CD4-positive, alpha-beta T cell (primary cell): ENCODE measurements around the gene ELAVL1. TPM values are rescaled to one million over a fixed set of nuclear protein-coding genes. Genes with fewer than 3 reads are reported as not detected.

Source experiments
- ATAC-seq: fragments of 200-7000 bp; cut with Tn5 transposase; one replicate; pipeline ENCODE4 v1.10.0; 2022; ENCODE audit warnings: mild to moderate bottlenecking; ENCODE audit not compliant: poor library complexity
- CTCF ChIA-PET: fragments of 350-600 bp; sonication (Branson Sonifier 250); formaldehyde crosslinking; loops from one replicate; lab custom pipeline; 2021; ENCODE audit warnings: antibody characterized with exemption, inconsistent platforms; lab: Charles Lee
- POLR2A ChIA-PET: fragments of 350-600 bp; sonication (Branson Sonifier 250); formaldehyde crosslinking; loops from one replicate; lab custom pipeline; 2021; ENCODE audit warnings: antibody characterized with exemption, inconsistent platforms; lab: Charles Lee
- DNase-seq, 14 experiments: peaks; one replicate each; pipeline ENCODE4 v3.0.0-alpha.2; 2013 to 2020; ENCODE audit warnings: mixed read lengths in 2 of 14
- H3K27ac ChIP-seq, 2 donors: one replicate each; pipeline versions ENCODE4 v1.5.1 to v1.7.0; 2013; ENCODE audit warnings: low read length in 2 of 2, low read depth in 1 of 2, mild to moderate bottlenecking in 1 of 2
- H3K27me3 ChIP-seq, 2 experiments: 1 replicate in 1 of 2; 2 replicates in 1 of 2; pipeline versions ENCODE4 v1.6.1 to v1.7.0; 2013; ENCODE audit warnings: low read length in 2 of 2, control low read depth in 1 of 2, mild to moderate bottlenecking in 1 of 2, moderate library complexity in 1 of 2; ENCODE audit not compliant: insufficient read depth in 2 of 2, control insufficient read depth in 1 of 2
- H3K36me3 ChIP-seq: one replicate; pipeline ENCODE4 v1.6.1; 2013; ENCODE audit warnings: low read length, control low read depth; ENCODE audit not compliant: insufficient read depth
- H3K4me1 ChIP-seq: one replicate; pipeline ENCODE4 v1.6.1; 2013; ENCODE audit warnings: low read length, control low read depth; ENCODE audit not compliant: insufficient read depth
- H3K4me3 ChIP-seq: one replicate; pipeline ENCODE4 v1.5.1; 2013; ENCODE audit warnings: mild to moderate bottlenecking, low read length, moderate library complexity
- H3K9me3 ChIP-seq, 2 experiments: 1 replicate in 1 of 2; 2 replicates in 1 of 2; pipeline versions ENCODE4 v1.6.1 to v1.7.0; 2013; ENCODE audit warnings: low read length in 2 of 2, mild to moderate bottlenecking in 2 of 2, control low read depth in 1 of 2, moderate library complexity in 1 of 2; ENCODE audit not compliant: control insufficient read depth in 1 of 2, insufficient read depth in 1 of 2
- H3K27ac Mint-ChIP-seq: one replicate; pipeline ENCODE4 v1.8.0; 2020; ENCODE audit warnings: mixed read lengths
- H3K27me3 Mint-ChIP-seq: one replicate; pipeline ENCODE4 v1.8.0; 2021; ENCODE audit warnings: mixed read lengths
- H3K36me3 Mint-ChIP-seq: one replicate; pipeline ENCODE4 v1.8.0; 2021; ENCODE audit warnings: low read depth, mixed read lengths
- H3K4me1 Mint-ChIP-seq: one replicate; pipeline ENCODE4 v1.8.0; 2021; ENCODE audit warnings: low read depth, mixed read lengths
- H3K4me3 Mint-ChIP-seq: one replicate; pipeline ENCODE4 v1.8.0; 2020; ENCODE audit warnings: mild to moderate bottlenecking, mixed read lengths
- H3K9me3 Mint-ChIP-seq: one replicate; pipeline ENCODE4 v1.8.0; 2020; ENCODE audit warnings: mixed read lengths
- intact Hi-C, 2 experiments: fragments of 100-400 bp; cut with DNase I in 1 of 2; cut with micrococcal nuclease in 1 of 2; formaldehyde crosslinking; loops; one replicate each; pipeline versions ENCODE4 v1.15.1 to v1.9.0; 2023 to 2025; cut with DNase I, micrococcal nuclease
- total RNA-seq, 174 experiments: library from RNA in 2 of 174; stranded (reverse) in 2 of 174; gene quantifications; one replicate each; pipeline ENCODE4 v1.2.3 and lab custom pipeline; 2021 to 2026
- TF ChIP-seq, protein P1 (sequence below): fragments of 200-600 bp; IDR thresholded peaks from one replicate; pipeline ENCODE4 v1.8.0; 2022; ENCODE audit warnings: antibody characterized with exemption, mild to moderate bottlenecking

The ELAVL1 gene
- total RNA-seq, 2 experiments from 2014 or later, result 17.1 to 20.8 TPM

GRCh38 chr19:8044018-8044417 is 38.6 kb upstream of the ELAVL1 start:
- DNase-seq (no peak), ATAC-seq (no peak)
- Histone ChIP-seq H3K9me3 (no peaks in the 10 kb centered on the region), H3K4me3 (no peak overlapping the region), H3K27me3 (peaks cover 0 to 2% of the 10 kb centered on the region in 2 experiments), H3K27ac (no peak overlapping the region), H3K4me1 (no peaks in the 10 kb centered on the region), H3K36me3 (no peaks in the 10 kb centered on the region)
- Mint-ChIP-seq H3K4me3 (no peak overlapping the region), H3K27me3 (peaks cover 3% of the 10 kb centered on the region), H3K4me1 (no peaks in the 10 kb centered on the region), H3K27ac (no peak overlapping the region), H3K9me3 (no peaks in the 10 kb centered on the region), H3K36me3 (no peaks in the 10 kb centered on the region)
- CTCF ChIA-PET, result no interaction called here
- POLR2A ChIA-PET, result no interaction called here
- intact Hi-C loops, result no loop called here
- TF ChIP-seq, protein P1, sequence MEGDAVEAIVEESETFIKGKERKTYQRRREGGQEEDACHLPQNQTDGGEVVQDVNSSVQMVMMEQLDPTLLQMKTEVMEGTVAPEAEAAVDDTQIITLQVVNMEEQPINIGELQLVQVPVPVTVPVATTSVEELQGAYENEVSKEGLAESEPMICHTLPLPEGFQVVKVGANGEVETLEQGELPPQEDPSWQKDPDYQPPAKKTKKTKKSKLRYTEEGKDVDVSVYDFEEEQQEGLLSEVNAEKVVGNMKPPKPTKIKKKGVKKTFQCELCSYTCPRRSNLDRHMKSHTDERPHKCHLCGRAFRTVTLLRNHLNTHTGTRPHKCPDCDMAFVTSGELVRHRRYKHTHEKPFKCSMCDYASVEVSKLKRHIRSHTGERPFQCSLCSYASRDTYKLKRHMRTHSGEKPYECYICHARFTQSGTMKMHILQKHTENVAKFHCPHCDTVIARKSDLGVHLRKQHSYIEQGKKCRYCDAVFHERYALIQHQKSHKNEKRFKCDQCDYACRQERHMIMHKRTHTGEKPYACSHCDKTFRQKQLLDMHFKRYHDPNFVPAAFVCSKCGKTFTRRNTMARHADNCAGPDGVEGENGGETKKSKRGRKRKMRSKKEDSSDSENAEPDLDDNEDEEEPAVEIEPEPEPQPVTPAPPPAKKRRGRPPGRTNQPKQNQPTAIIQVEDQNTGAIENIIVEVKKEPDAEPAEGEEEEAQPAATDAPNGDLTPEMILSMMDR, result no peak

- no peak overlapping the region for H3K4me3 ChIP-seq
- no peak overlapping the region for H3K27ac Mint-ChIP-seq
- TF ChIP-seq, protein P1, result no peak
- ChIA-PET POLR2A (no interaction called here), CTCF (no interaction called here)
- no peaks in the 10 kb centered on the region for H3K36me3 Mint-ChIP-seq
- no peaks in the 10 kb centered on the region for H3K9me3 ChIP-seq
- H3K27me3 ChIP-seq, result peaks cover 0 to 2% of the 10 kb centered on the region in 2 experiments
- intact Hi-C loops, result no loop called here
- H3K4me1 Mint-ChIP-seq, result no peaks in the 10 kb centered on the region
- peaks cover 8% of the 10 kb centered on the region for H3K27me3 Mint-ChIP-seq
- no peak overlapping the region for H3K4me3 Mint-ChIP-seq
- H3K4me1 ChIP-seq, result no peaks in the 10 kb centered on the region
- DNase-seq (no peak), ATAC-seq (no peak)
- no peaks in the 10 kb centered on the region for H3K36me3 ChIP-seq
- no peaks in the 10 kb centered on the region for H3K9me3 Mint-ChIP-seq
- no peak overlapping the region for H3K27ac ChIP-seq
These were observed 37.5 kb upstream of the ELAVL1 start for GRCh38 chr19:8042900-8043299.

GRCh38 chr19:8041531-8041931 is 36.1 kb upstream of the ELAVL1 start:
- POLR2A ChIA-PET, result no interaction called here
- no peak overlapping the region for H3K4me3 ChIP-seq
- H3K36me3 ChIP-seq, result no peaks in the 10 kb centered on the region
- no peak for DNase-seq
- H3K4me1 ChIP-seq, result no peaks in the 10 kb centered on the region
- no peaks in the 10 kb centered on the region for H3K36me3 Mint-ChIP-seq
- ATAC-seq, result no peak
- no peak overlapping the region for H3K4me3 Mint-ChIP-seq
- no peak overlapping the region for H3K27ac ChIP-seq
- no peaks in the 10 kb centered on the region for H3K9me3 ChIP-seq
- no peaks in the 10 kb centered on the region for H3K9me3 Mint-ChIP-seq
- no peaks in the 10 kb centered on the region for H3K4me1 Mint-ChIP-seq
- peaks cover 0 to 2% of the 10 kb centered on the region in 2 experiments for H3K27me3 ChIP-seq
- intact Hi-C loops, result no loop called here
- CTCF ChIA-PET, result no interaction called here
- TF ChIP-seq, protein P1, result no peak
- no peak overlapping the region for H3K27ac Mint-ChIP-seq
- peaks cover 4% of the 10 kb centered on the region for H3K27me3 Mint-ChIP-seq
